Endodermal cell (in vitro differentiated cells): ENCODE measurements around the gene ZIC3. TPM values are rescaled to one million over a fixed set of nuclear protein-coding genes. Genes with fewer than 3 reads are reported as not detected.
A peak's percentile ranks its signal among the peaks of the same experiment; 100 is the strongest.

Experiments
- DNase-seq: peaks from one replicate; pipeline ENCODE4 v3.0.0-alpha.2; 2017
- H3K27ac ChIP-seq: 2 replicates; pipeline ENCODE4 v1.5.1; 2013; ENCODE audit warnings: mild to moderate bottlenecking, low read depth, low read length, moderate library complexity
- H3K27me3 ChIP-seq: 2 replicates; pipeline ENCODE4 v1.6.1; 2013; ENCODE audit warnings: mild to moderate bottlenecking, low read length, moderate library complexity; ENCODE audit not compliant: insufficient read depth, control insufficient read depth, poor library complexity, severe bottlenecking
- H3K36me3 ChIP-seq: 2 replicates; pipeline ENCODE4 v1.7.0; 2013; ENCODE audit warnings: mild to moderate bottlenecking, low read length, moderate library complexity; ENCODE audit not compliant: control insufficient read depth, insufficient read depth
- H3K4me1 ChIP-seq: one replicate; pipeline ENCODE4 v1.7.0; 2013; ENCODE audit warnings: low read length; ENCODE audit not compliant: control insufficient read depth, insufficient read depth
- H3K4me3 ChIP-seq: 2 replicates; pipeline ENCODE4 v1.5.1; 2013; ENCODE audit warnings: mild to moderate bottlenecking, low read length, moderate library complexity
- H3K9ac ChIP-seq: 2 replicates; pipeline ENCODE4 v1.6.1; 2013; ENCODE audit warnings: mild to moderate bottlenecking, low read length, moderate library complexity; ENCODE audit not compliant: poor library complexity, severe bottlenecking; ENCODE audit errors: extremely low read depth
- H3K9me3 ChIP-seq: 2 replicates; pipeline ENCODE4 v1.6.1; 2013; ENCODE audit warnings: mild to moderate bottlenecking, low read length, moderate library complexity; ENCODE audit not compliant: control insufficient read depth
- H3K27ac Mint-ChIP-seq: 2 replicates; pipeline ENCODE4 v1.8.0; 2020; ENCODE audit warnings: mixed read lengths
- H3K27me3 Mint-ChIP-seq: 2 replicates; pipeline ENCODE4 v1.8.0; 2021; ENCODE audit warnings: mild to moderate bottlenecking, mixed read lengths; ENCODE audit not compliant: insufficient read depth
- H3K36me3 Mint-ChIP-seq: 2 replicates; pipeline ENCODE4 v1.8.0; 2020; ENCODE audit warnings: low read depth, mixed read lengths
- H3K4me1 Mint-ChIP-seq: 2 replicates; pipeline ENCODE4 v1.8.0; 2020; ENCODE audit warnings: mixed read lengths
- H3K4me3 Mint-ChIP-seq: 2 replicates; pipeline ENCODE4 v1.8.0; 2020; ENCODE audit warnings: mild to moderate bottlenecking, moderate library complexity, mixed read lengths
- H3K9me3 Mint-ChIP-seq: 2 replicates; pipeline ENCODE4 v1.8.0; 2020; ENCODE audit warnings: mild to moderate bottlenecking, mixed read lengths
- CTCF ChIP-seq: fragments of 200-600 bp; sonication (generic); conservative IDR thresholded peaks from 2 replicates; pipeline ENCODE4 v1.5.0; 2021; ENCODE audit warnings: antibody characterized with exemption, mild to moderate bottlenecking
- WGBS, 2 experiments: methylation state at CpG; one replicate each; pipeline versions ENCODE4 v1.1.5 to v1.1.7; 2013; ENCODE audit warnings: missing lambda C conversion rate in 2 of 2, mixed read lengths in 1 of 2; ENCODE audit not compliant: insufficient coverage in 1 of 2, insufficient read length in 1 of 2; 5-methylcytosine and 5-hydroxymethylcytosine counted together
- total RNA-seq, 2 donors: library from RNA; stranded (reverse); fragmentation: NEBNext Ultra II Directional in 1 of 2; extraction: Animal tissue kit (Norgen Biotek cat#: 25700) in 1 of 2; gene quantifications; 2 replicates in 1 of 2; 3 replicates in 1 of 2; pipeline ENCODE4 v1.2.1, GENCODE V29; 2021

The ZIC3 gene
- total RNA-seq, 2 donors from 2014 or later = 129 to 130 TPM

- no peaks in the 10 kb centered on the region for H3K27me3 Mint-ChIP-seq
These were observed 8.9 kb downstream of the ZIC3 start for GRCh38 chrX:137574784-137575293.

GRCh38 chrX:137575596-137576255 lies 9.8 kb downstream of the ZIC3 start:
- Mint-ChIP-seq H3K27me3 (no peaks in the 10 kb centered on the region), H3K9me3 (peaks cover 48% of the 10 kb centered on the region), H3K4me1 (peaks cover 32% of the 10 kb centered on the region), H3K36me3 (peaks cover 24% of the 10 kb centered on the region), H3K27ac (peak overlapping the region; percentile 91), H3K4me3 (peak overlapping the region; percentile 98)
- H3K4me3 ChIP-seq = peak overlapping the region; percentile 23
- DNase-seq = peak; percentile 55
- peak overlapping the region; percentile 90 for H3K27ac ChIP-seq
- WGBS, 2 experiments = 8 to 30% methylated on average over 2 to 9 of the region's 13 CpGs
- no peak for TF ChIP-seq CTCF
- peaks cover 4% of the 10 kb centered on the region for H3K4me1 ChIP-seq
- H3K27me3 ChIP-seq = no peaks in the 10 kb centered on the region
- peaks cover 24% of the 10 kb centered on the region for H3K36me3 ChIP-seq
- H3K9ac ChIP-seq = no peak overlapping the region
- H3K9me3 ChIP-seq = no peaks in the 10 kb centered on the region

More at GRCh38 chrX:137574784-137575293, 8.9 kb downstream of the ZIC3 start:
- H3K27ac ChIP-seq = peak overlapping the region; percentile 90
- Mint-ChIP-seq H3K9me3 (peaks cover 49% of the 10 kb centered on the region), H3K36me3 (peaks cover 33% of the 10 kb centered on the region), H3K27ac (peak overlapping the region; percentile 91), H3K4me3 (peak overlapping the region; percentile 98), H3K4me1 (peaks cover 32% of the 10 kb centered on the region)
- H3K4me3 ChIP-seq = peak overlapping the region; percentile 60
- WGBS, 2 experiments = 19 to 36% methylated on average over 9 to 29 of the region's 29 CpGs
- H3K9ac ChIP-seq = peak overlapping the region; percentile 11
- DNase-seq = no peak
- no peaks in the 10 kb centered on the region for H3K27me3 ChIP-seq
- no peaks in the 10 kb centered on the region for H3K9me3 ChIP-seq
- H3K36me3 ChIP-seq = peaks cover 33% of the 10 kb centered on the region
- no peak for TF ChIP-seq CTCF
- peaks cover 4% of the 10 kb centered on the region for H3K4me1 ChIP-seq

DNA sequence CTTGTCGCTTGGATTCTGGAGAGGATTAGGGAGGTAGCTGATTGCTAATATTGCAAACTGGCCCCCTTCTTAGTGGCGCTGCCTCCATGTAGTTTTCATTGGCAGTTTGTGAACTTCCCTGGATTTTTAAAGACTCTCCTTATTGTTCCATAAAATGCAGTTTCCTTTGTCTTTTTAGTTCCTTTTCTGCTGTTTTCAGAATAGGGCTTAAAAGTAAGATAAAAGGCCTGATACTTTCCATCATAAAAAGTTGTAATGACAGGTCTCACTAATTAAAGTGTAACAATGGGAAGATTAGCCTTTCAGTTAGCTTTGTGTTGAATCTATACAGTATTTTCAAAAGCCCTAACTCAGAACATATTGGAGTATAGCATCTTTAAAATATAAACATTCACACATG lies 21.2 kb downstream of the ZIC3 start:
- Histone ChIP-seq H3K4me3 (no peak overlapping the region), H3K4me1 (no peaks in the 10 kb centered on the region), H3K9me3 (no peaks in the 10 kb centered on the region), H3K27me3 (no peaks in the 10 kb centered on the region), H3K27ac (no peak overlapping the region), H3K36me3 (no peaks in the 10 kb centered on the region), H3K9ac (no peak overlapping the region)
- Mint-ChIP-seq H3K9me3 (peaks cover 28% of the 10 kb centered on the region), H3K36me3 (no peaks in the 10 kb centered on the region), H3K4me1 (peaks cover 19% of the 10 kb centered on the region), H3K27ac (no peak overlapping the region), H3K4me3 (no peak overlapping the region), H3K27me3 (no peaks in the 10 kb centered on the region)
- WGBS, 2 experiments = 69 to 100% methylated on average over 1 to 2 of the region's 2 CpGs
- TF ChIP-seq CTCF = no peak
- no peak for DNase-seq
